AML-193 (cell line): ENCODE measurements around the gene ZNF687.

Source experiments
- DNase-seq, 2 experiments: peaks; one replicate each; lab custom pipeline; 2025; lab: John Stamatoyannopoulos, UW

Gene ZNF687

DNA sequence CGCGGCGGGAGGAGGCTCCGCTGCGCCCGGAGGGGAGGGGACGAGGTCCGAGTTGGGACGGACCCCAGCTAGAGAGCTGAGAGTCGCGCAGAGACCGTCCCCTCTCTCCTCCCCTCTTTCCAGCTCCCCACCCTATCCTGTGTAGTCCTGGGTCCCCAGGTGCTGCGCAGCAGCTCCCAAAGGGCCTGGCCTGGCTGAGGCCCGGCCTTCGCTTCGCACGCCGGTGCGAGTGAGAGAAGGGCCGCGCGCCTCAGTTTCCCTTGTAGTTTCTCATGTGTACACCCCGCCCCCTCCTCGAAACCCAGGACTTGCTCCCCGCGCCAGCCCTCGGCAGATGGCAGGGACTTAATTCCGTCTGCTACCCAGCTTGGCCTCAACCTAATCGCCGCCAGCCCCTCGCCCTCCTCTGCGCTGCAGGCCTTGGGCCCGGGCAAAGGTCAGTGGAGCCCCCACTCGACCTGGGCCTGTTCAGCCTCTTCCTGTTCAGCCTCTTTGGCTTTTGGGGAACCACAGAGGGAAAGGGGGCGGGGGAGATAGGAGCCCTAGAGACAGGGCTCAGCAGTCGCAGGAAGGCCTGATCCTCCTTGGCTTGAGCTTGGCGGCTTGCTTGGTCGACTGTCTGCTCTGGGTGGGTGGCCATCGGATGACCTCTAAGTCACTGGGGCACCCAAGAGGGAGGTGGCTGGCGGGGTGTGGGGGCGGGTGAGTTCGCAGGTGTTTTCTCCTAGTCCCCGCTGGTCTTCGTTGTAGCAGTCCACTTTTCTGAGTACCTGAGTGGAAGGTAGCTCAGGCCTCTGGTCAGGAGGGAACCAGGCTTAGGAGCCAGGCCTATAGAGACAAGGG is 1.0 kb downstream of the ZNF687 start:
- DNase-seq, result peak; percentile 57 to 63

- no peak for DNase-seq
Observed at GRCh38 chr1:151284013-151284577, 2.0 kb downstream of the ZNF687 start.

DNA sequence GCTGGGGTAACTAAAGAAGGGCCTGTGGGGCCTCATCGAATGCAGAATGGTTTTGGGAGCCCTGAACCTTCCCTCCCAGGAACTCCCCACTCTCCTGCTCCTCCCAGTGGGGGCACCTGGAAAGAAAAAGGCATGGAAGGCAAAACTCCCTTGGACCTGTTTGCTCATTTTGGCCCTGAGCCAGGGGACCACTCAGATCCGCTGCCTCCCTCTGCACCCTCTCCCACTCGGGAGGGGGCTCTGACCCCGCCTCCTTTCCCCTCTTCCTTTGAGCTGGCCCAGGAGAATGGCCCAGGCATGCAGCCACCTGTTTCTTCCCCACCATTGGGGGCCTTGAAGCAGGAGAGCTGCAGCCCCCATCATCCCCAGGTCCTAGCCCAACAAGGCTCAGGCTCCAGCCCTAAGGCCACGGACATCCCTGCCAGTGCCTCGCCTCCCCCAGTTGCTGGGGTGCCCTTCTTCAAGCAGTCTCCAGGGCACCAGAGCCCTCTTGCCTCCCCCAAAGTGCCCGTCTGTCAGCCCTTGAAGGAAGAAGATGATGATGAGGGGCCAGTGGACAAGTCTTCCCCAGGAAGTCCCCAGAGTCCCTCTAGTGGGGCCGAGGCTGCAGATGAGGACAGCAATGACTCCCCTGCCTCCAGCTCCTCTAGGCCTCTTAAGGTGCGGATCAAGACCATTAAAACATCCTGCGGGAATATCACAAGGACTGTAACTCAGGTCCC is 4.7 kb downstream of the ZNF687 start:
- DNase-seq, result no peak

GRCh38 chr1:151287341-151287699 is 5.2 kb downstream of the ZNF687 start:
- no peak for DNase-seq

DNA sequence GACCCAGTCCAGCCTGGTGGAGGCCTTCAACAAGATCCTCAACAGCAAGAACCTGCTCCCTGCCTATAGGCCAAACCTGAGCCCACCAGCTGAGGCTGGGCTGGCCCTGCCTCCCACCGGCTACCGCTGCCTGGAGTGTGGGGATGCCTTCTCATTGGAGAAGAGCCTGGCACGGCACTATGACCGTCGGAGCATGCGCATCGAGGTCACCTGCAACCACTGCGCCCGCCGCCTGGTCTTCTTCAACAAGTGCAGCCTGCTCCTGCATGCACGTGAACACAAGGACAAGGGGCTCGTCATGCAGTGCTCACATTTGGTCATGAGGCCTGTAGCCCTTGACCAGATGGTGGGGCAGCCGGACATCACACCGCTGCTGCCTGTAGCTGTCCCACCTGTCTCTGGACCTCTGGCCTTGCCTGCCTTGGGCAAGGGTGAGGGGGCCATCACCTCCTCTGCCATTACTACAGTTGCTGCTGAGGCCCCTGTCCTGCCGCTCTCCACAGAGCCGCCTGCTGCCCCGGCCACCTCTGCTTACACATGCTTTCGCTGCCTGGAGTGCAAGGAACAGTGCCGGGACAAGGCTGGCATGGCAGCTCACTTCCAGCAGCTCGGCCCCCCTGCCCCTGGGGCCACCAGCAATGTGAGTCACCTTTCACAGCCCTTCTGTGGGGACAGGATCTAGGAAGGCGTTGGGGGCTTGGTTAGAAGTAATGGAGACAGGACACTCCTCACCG is 5.8 kb downstream of the ZNF687 start:
- DNase-seq, result no peak

DNA sequence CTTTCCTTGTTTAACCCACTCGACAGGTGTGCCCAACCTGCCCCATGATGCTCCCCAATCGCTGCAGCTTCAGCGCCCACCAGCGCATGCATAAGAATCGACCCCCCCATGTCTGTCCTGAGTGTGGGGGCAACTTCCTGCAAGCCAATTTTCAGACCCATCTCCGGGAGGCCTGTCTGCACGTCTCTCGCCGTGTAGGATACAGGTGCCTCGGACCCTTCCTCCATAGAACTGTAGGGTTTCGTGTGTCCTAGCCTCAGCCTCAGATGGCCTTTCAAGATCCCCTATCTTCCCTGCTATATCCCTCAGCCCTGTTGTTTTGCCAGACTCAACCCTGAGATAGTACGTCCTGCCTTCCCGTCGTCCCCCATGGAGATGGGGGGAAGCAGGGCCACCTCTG is 6.4 kb downstream of the ZNF687 start:
- DNase-seq, result no peak

DNA sequence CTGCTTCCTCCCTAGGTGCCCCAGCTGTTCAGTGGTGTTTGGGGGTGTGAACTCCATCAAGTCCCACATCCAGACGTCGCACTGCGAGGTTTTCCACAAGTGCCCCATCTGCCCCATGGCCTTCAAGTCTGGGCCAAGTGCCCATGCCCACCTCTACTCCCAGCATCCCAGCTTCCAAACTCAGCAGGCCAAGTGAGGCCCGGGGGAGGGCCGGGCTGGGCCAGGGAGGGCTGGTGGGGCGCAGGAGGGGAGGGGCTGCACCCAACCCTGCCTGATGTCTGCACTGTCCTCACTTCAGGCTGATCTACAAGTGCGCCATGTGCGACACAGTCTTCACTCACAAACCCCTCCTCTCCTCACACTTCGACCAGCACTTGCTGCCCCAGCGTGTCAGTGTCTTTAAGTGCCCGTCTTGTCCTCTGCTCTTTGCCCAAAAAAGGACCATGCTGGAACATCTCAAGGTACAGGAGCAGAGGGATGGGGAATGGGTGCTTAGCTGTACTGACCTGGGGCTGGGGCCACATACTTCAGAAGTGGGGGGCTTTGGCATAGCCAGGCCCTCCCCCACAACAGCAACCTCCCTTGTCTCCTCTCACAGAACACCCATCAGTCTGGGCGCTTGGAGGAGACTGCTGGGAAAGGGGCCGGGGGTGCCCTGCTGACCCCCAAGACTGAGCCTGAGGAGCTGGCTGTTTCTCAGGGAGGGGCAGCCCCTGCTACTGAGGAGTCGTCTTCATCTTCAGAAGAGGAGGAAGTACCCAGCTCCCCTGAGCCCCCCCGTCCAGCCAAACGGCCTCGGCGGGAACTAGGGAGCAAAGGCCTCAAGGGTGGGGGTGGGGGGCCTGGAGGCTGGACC is 7.2 kb downstream of the ZNF687 start:
- no peak for DNase-seq

- DNase-seq, result no peak
Observed at GRCh38 chr1:151289991-151290708, 8.1 kb downstream of the ZNF687 start.

GRCh38 chr1:151290709-151291303 is 8.7 kb downstream of the ZNF687 start:
- DNase-seq, result no peak

- DNase-seq, result no peak
Observed at GRCh38 chr1:151292207-151293030, 10.3 kb downstream of the ZNF687 start.

GRCh38 chr1:151293093-151293492 is 11.0 kb downstream of the ZNF687 start:
- DNase-seq, result no peak

- DNase-seq, result no peak
Observed at GRCh38 chr1:151294742-151295462, 12.8 kb downstream of the ZNF687 start.

- DNase-seq, result no peak
Observed at GRCh38 chr1:151309811-151310323, 27.8 kb downstream of the ZNF687 start.

DNA sequence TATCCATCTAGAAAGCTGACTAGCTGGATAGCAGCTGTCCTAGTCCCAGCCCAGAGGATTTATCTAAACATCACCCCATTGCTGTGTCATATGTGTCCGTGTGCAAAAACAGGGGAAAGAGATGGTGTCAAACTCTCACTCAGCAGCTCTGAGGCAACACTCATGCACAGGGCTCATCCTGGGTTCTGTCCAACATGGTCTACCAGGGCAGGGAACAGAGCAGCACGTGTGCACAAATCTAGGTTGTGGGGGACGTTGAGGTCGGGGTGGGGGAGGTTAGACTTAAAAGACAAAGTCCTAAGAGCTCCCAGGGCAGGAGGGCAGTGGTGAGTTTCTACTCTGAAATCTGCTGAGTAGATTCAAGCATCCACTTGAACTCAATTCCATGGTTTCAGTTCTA is 28.9 kb downstream of the ZNF687 start:
- DNase-seq, result no peak

DNA sequence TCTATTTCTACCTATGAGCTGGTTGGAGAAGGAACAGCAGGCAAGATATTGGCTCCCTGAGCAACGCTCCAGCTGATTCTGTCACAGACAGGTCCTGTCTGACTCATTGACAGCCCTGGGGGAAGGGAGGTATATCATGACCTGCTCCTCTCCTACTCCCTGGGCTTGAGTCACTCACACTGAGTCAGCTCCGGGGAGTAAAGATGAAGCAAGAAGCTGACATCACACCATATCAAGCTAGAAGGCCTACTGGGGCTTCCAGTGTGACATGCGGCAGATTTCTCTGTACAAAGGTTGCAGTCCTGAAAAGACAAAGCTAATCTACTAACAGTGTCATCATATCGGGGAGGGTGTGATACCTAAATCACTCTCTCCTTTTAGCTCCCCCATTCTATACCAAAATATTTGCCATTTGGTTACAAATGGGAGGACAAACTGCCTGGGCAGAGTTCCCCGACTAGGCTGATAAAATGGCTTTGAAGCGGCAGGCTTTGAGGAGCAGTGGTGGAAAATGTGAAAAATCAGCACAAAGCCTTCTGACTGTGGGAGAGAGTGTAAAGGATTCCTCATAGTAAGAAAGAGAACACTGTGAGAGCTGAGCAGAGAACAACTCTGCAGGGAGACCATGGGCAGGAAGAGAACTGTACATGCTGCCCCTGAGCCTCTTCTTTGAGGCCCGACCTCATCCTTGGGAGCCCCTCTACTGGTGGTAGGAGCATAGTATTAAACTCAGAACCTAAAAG is 29.7 kb downstream of the ZNF687 start:
- peak; percentile 64 to 86 for DNase-seq

DNA sequence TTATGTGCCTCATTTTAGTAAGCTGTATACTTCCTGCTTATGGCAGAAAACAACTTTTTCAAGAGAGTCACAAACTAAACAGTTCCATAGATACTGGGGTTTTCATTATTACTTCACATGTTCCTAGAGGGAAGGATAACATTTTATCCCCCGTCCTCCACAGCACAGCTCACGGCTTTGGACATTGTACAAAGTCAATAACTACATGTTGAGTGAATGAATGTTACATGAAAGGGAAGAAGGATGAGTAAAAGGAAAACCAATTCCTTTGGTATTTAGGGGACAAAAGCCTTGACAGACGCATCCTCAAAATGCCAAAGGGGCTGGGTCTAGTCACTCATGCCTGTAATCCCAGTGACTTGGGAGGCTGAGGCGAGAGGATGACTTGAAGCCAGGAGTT is 30.3 kb downstream of the ZNF687 start:
- no peak for DNase-seq

- DNase-seq, result no peak
Observed at GRCh38 chr1:151312826-151313225, 30.7 kb downstream of the ZNF687 start.

GRCh38 chr1:151313501-151313900 is 31.4 kb downstream of the ZNF687 start:
- DNase-seq, result no peak
